Measurements from ENCODE around the gene TSPOAP1. TPM values are rescaled to one million over a fixed set of nuclear protein-coding genes. Genes with fewer than 3 reads are reported as not detected.

TSPOAP1 gene
- total and polyA plus RNA-seq, 2 of the 13 experiments (the other 11 are each of a cell fraction or from before 2014, with no cell fraction given) = not detected

DNA sequence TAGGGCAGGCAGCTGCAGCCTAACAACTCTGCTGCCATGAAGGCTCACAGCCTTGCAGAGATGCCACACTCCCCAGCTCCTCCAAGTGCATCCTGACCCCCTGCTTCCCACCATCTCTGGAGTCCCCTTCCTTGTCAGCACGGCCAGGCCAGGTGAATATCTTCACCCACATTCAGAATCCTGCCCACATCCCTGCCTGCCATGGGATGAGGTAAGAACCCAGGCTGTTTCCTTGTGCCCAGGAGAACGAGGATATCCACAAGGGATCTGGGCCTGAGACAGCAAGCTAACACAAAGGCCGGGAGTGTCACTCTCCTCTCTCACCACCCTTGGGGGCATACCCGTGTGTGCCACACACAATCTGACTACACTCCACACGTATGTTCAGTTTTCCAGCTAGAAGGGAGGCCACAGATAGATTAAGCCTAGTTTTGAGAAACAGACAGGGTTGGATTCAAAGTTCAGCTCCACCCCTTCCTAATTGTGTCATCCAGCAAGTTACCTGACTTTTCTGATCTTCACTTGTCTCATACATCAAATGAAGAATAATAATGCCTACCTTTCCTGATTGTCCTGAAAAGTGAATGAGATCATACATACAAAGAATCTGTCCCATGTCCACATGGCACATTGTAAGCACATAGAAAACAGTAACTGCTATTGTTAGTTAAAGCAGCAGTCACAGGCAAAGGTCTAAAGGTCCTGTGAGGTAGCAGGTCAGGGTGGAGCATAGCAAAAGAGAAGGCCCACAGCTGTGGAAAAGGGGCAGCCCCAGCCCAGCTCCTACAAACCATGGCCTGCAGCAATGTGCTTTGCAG lies 40.8 kb upstream of the TSPOAP1 start (continued):
- TF ChIP-seq MYC (CRISPR knock-in tag; IDR thresholded peaks at IDR 0.05; ENCODE audit: borderline replicate concordance) = peak; percentile 27; the same call in 1 of the 2 replicates
- no peak for TF ChIP-seq FOXP1 (IDR thresholded peaks at IDR 0.05)
- peak; percentile 58 for TF ChIP-seq FOXP1 (CRISPR knock-in tag; IDR thresholded peaks at IDR 0.05)
- 0 out of 2 replicates have a peak, but pooled peaks have one; percentile 28 for TF ChIP-seq ETV6 (CRISPR knock-in tag; conservative IDR thresholded peaks at IDR 0.05)
- TF ChIP-seq NFYC (CRISPR knock-in tag; IDR thresholded peaks at IDR 0.05) = no peak
- TF ChIP-seq, protein P1, sequence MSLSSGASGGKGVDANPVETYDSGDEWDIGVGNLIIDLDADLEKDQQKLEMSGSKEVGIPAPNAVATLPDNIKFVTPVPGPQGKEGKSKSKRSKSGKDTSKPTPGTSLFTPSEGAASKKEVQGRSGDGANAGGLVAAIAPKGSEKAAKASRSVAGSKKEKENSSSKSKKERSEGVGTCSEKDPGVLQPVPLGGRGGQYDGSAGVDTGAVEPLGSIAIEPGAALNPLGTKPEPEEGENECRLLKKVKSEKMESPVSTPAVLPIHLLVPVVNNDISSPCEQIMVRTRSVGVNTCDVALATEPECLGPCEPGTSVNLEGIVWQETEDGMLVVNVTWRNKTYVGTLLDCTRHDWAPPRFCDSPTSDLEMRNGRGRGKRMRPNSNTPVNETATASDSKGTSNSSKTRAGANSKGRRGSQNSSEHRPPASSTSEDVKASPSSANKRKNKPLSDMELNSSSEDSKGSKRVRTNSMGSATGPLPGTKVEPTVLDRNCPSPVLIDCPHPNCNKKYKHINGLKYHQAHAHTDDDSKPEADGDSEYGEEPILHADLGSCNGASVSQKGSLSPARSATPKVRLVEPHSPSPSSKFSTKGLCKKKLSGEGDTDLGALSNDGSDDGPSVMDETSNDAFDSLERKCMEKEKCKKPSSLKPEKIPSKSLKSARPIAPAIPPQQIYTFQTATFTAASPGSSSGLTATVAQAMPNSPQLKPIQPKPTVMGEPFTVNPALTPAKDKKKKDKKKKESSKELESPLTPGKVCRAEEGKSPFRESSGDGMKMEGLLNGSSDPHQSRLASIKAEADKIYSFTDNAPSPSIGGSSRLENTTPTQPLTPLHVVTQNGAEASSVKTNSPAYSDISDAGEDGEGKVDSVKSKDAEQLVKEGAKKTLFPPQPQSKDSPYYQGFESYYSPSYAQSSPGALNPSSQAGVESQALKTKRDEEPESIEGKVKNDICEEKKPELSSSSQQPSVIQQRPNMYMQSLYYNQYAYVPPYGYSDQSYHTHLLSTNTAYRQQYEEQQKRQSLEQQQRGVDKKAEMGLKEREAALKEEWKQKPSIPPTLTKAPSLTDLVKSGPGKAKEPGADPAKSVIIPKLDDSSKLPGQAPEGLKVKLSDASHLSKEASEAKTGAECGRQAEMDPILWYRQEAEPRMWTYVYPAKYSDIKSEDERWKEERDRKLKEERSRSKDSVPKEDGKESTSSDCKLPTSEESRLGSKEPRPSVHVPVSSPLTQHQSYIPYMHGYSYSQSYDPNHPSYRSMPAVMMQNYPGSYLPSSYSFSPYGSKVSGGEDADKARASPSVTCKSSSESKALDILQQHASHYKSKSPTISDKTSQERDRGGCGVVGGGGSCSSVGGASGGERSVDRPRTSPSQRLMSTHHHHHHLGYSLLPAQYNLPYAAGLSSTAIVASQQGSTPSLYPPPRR (CRISPR knock-in tag; IDR thresholded peaks at IDR 0.05; ENCODE audit: borderline replicate concordance) = peak; percentile 82; the same call in 1 of the 2 replicates
- TF ChIP-seq RFX5 (IDR thresholded peaks at IDR 0.05; ENCODE audit: low read depth, low read length) = no peak
- TF ChIP-seq DPF2 (CRISPR knock-in tag; IDR thresholded peaks at IDR 0.05; ENCODE audit: borderline replicate concordance, low read depth) = peak; percentile 81
- no peak for TF ChIP-seq SKI (IDR thresholded peaks at IDR 0.05; ENCODE audit: partially characterized antibody)
- no peak for TF ChIP-seq ZNF761 (CRISPR knock-in tag; conservative IDR thresholded peaks at IDR 0.05)
- no peak for TF ChIP-seq CHCHD3 (CRISPR knock-in tag; IDR thresholded peaks at IDR 0.05)
- no peak for TF ChIP-seq HOXA9 (CRISPR knock-in tag; IDR thresholded peaks at IDR 0.05; ENCODE audit: borderline replicate concordance)
- peak; percentile 45; the same call in 1 of the 2 replicates for TF ChIP-seq KMT2A (CRISPR knock-in tag; IDR thresholded peaks at IDR 0.05)
- TF ChIP-seq AKAP8 (CRISPR knock-in tag; IDR thresholded peaks at IDR 0.05) = no peak
- TF ChIP-seq NBN (conservative IDR thresholded peaks at IDR 0.05) = no peak
- TF ChIP-seq ZNF713 (CRISPR knock-in tag; IDR thresholded peaks at IDR 0.05) = no peak
- no peak for TF ChIP-seq GABPB1 (CRISPR knock-in tag; IDR thresholded peaks at IDR 0.05)
- TF ChIP-seq SPEN (CRISPR knock-in tag; IDR thresholded peaks at IDR 0.05; ENCODE audit: low read depth) = peak; percentile 47
- TF ChIP-seq PCBP2 (optimal IDR thresholded peaks at IDR 0.05; ENCODE audit: low read depth, low read length, poor library complexity, severe bottlenecking) = no peak
- TF ChIP-seq, protein P2, sequence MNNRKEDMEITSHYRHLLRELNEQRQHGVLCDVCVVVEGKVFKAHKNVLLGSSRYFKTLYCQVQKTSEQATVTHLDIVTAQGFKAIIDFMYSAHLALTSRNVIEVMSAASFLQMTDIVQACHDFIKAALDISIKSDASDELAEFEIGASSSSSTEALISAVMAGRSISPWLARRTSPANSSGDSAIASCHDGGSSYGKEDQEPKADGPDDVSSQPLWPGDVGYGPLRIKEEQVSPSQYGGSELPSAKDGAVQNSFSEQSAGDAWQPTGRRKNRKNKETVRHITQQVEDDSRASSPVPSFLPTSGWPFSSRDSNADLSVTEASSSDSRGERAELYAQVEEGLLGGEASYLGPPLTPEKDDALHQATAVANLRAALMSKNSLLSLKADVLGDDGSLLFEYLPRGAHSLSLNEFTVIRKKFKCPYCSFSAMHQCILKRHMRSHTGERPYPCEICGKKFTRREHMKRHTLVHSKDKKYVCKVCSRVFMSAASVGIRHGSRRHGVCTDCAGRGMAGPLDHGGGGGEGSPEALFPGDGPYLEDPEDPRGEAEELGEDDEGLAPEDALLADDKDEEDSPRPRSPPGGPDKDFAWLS (CRISPR knock-in tag; IDR thresholded peaks at IDR 0.05; ENCODE audit: borderline replicate concordance) = no peak
- TF ChIP-seq, protein P3, sequence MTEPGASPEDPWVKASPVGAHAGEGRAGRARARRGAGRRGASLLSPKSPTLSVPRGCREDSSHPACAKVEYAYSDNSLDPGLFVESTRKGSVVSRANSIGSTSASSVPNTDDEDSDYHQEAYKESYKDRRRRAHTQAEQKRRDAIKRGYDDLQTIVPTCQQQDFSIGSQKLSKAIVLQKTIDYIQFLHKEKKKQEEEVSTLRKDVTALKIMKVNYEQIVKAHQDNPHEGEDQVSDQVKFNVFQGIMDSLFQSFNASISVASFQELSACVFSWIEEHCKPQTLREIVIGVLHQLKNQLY (CRISPR knock-in tag; IDR thresholded peaks at IDR 0.05) = 0 out of 2 replicates have a peak, but pooled peaks have one; percentile 20
- no peak for TF ChIP-seq ZNF567 (CRISPR knock-in tag; IDR thresholded peaks at IDR 0.05; ENCODE audit: borderline replicate concordance)
- no peak for TF ChIP-seq ZNF484 (CRISPR knock-in tag; IDR thresholded peaks at IDR 0.05; ENCODE audit: borderline replicate concordance, low read depth)
- TF ChIP-seq NKX3-1 (CRISPR knock-in tag; IDR thresholded peaks at IDR 0.05) = no peak

Measured in HepG2 (cell line).